H1 (cell line): ENCODE measurements around the gene SPINT2. TPM values are rescaled to one million over a fixed set of nuclear protein-coding genes. Genes with fewer than 3 reads are reported as not detected.

ENCODE experiments used
- CTCF ChIA-PET: fragments of 300-600 bp; sonication (Branson Sonifier 250); formaldehyde crosslinking; loops from one replicate; lab custom pipeline; 2021; ENCODE audit not compliant: partially characterized antibody; lab: Charles Lee
- POLR2A ChIA-PET: fragments of 300-600 bp; sonication (Branson Sonifier 250); formaldehyde crosslinking; loops from one replicate; lab custom pipeline; 2021; ENCODE audit warnings: inconsistent platforms; ENCODE audit not compliant: partially characterized antibody; lab: Charles Lee
- DNase-seq, 2 experiments: peaks; one replicate each; pipeline versions ENCODE4 v3.0.0 to v3.0.0-alpha.2; 2010 to 2022; ENCODE audit warnings: low spot score in 2 of 2, low read depth in 1 of 2, mixed read lengths in 1 of 2
- FAIRE-seq: peaks from 2 replicates; lab custom pipeline; 2011; peaks lifted over from hg19 to GRCh38; lab: Jason Lieb, UNC
- H2AFZ ChIP-seq: 2 replicates; pipeline ENCODE4 v1.8.1; 2012; ENCODE audit warnings: low read length, inconsistent platforms
- H2AK5ac ChIP-seq: 2 replicates; pipeline ENCODE4 v1.6.1; 2013; ENCODE audit warnings: low read depth, low read length
- H2BK120ac ChIP-seq: replicated peaks from 2 replicates; pipeline ENCODE3; 2013; ENCODE audit warnings: low read depth, low read length, inconsistent platforms
- H2BK12ac ChIP-seq: 2 replicates; pipeline ENCODE4 v1.6.1; 2013; ENCODE audit warnings: low read depth, low read length
- H2BK15ac ChIP-seq: 2 replicates; pipeline ENCODE4 v1.6.1; 2013; ENCODE audit warnings: low read length
- H2BK20ac ChIP-seq: 2 replicates; pipeline ENCODE4 v1.6.1; 2013; ENCODE audit warnings: low read length
- H2BK5ac ChIP-seq: 2 replicates; pipeline ENCODE4 v1.6.1; 2013; ENCODE audit warnings: low read depth, low read length
- H3K14ac ChIP-seq: 2 replicates; pipeline ENCODE4 v1.6.1; 2013; ENCODE audit warnings: inconsistent platforms; ENCODE audit not compliant: insufficient read length
- H3K18ac ChIP-seq: 2 replicates; pipeline ENCODE4 v1.6.1; 2013; ENCODE audit warnings: low read length; ENCODE audit errors: extremely low read depth
- H3K23ac ChIP-seq: 2 replicates; pipeline ENCODE4 v1.6.1; 2013; ENCODE audit warnings: inconsistent platforms; ENCODE audit not compliant: insufficient read length
- H3K23me2 ChIP-seq: 2 replicates; pipeline ENCODE4 v1.6.1; 2013; ENCODE audit warnings: low read depth, low read length
- H3K27ac ChIP-seq: 2 replicates; pipeline ENCODE4 v1.6.1; 2011; ENCODE audit warnings: low read depth, low read length, inconsistent platforms
- H3K27me3 ChIP-seq, 4 experiments: replicated peaks in 1 of 4; 1 replicate in 1 of 4; 2 replicates in 3 of 4; pipeline versions ENCODE4 v1.6.1 to v1.8.1; 2011 to 2013; ENCODE audit warnings: low read length in 3 of 4, mild to moderate bottlenecking in 3 of 4, inconsistent platforms in 2 of 4, mixed read lengths in 2 of 4, moderate library complexity in 1 of 4; ENCODE audit not compliant: control insufficient read depth in 3 of 4, insufficient read depth in 3 of 4; ENCODE audit errors: extremely low read depth in 1 of 4
- H3K36me3 ChIP-seq, 4 experiments: 2 replicates each; pipeline versions ENCODE4 v1.6.1 to v1.8.1; 2011 to 2013; ENCODE audit warnings: mild to moderate bottlenecking in 4 of 4, low read length in 3 of 4, moderate library complexity in 2 of 4, control low read depth in 1 of 4, inconsistent platforms in 1 of 4; ENCODE audit not compliant: insufficient read depth in 4 of 4, control insufficient read depth in 2 of 4
- H3K4ac ChIP-seq: replicated peaks from 2 replicates; pipeline ENCODE3; 2013; ENCODE audit warnings: low read length, low read depth, mixed read lengths, inconsistent platforms; ENCODE audit not compliant: insufficient read length
- H3K4me1 ChIP-seq, 4 experiments: replicated peaks in 1 of 4; 1 replicate in 1 of 4; 2 replicates in 3 of 4; pipeline versions ENCODE4 v1.6.1 to v1.8.1; 2011 to 2013; ENCODE audit warnings: low read length in 3 of 4, inconsistent platforms in 2 of 4, mixed read lengths in 1 of 4; ENCODE audit not compliant: insufficient read depth in 4 of 4, control insufficient read depth in 3 of 4
- H3K4me2 ChIP-seq, 2 experiments: 2 replicates each; pipeline versions ENCODE4 v1.6.1 to v1.8.1; 2011 to 2013; ENCODE audit warnings: low read depth in 2 of 2, low read length in 2 of 2, control low read depth in 1 of 2, inconsistent platforms in 1 of 2, mild to moderate bottlenecking in 1 of 2; ENCODE audit not compliant: insufficient read depth in 1 of 2
- H3K4me3 ChIP-seq, 4 experiments: fragments of 200-600, 300-600 bp in 1 of 4; sonication (generic), shearing (Covaris generic), sonication (Bioruptor Twin) in 1 of 4; 2 replicates each; pipeline versions ENCODE4 v1.5.1 to v1.8.1; 2011 to 2016; ENCODE audit warnings: low read length in 4 of 4, low read depth in 3 of 4, control low read depth in 2 of 4, inconsistent platforms in 2 of 4, mild to moderate bottlenecking in 2 of 4, mixed read lengths in 1 of 4, moderate library complexity in 1 of 4; ENCODE audit not compliant: insufficient read depth in 2 of 4; ENCODE audit errors: extremely low read depth in 1 of 4
- H3K56ac ChIP-seq: replicated peaks from 2 replicates; pipeline ENCODE3; 2013; ENCODE audit warnings: low read depth, mild to moderate bottlenecking, mixed read lengths, low read length, inconsistent platforms; ENCODE audit not compliant: insufficient read length
- H3K79me1 ChIP-seq: 2 replicates; pipeline ENCODE4 v1.6.1; 2013; ENCODE audit warnings: low read depth, low read length, control low read depth
- H3K79me2 ChIP-seq, 2 experiments: 2 replicates each; pipeline versions ENCODE4 v1.6.1 to v1.8.1; 2012 to 2013; ENCODE audit warnings: low read length in 2 of 2, mild to moderate bottlenecking in 2 of 2, inconsistent platforms in 1 of 2; ENCODE audit not compliant: insufficient read depth in 2 of 2, control insufficient read depth in 1 of 2
- H3K9ac ChIP-seq, 4 experiments: replicated peaks in 1 of 4; 1 replicate in 1 of 4; 2 replicates in 3 of 4; pipeline versions ENCODE4 v1.6.1 to v1.8.1; 2011 to 2013; ENCODE audit warnings: low read depth in 3 of 4, low read length in 3 of 4, control low read depth in 2 of 4, mild to moderate bottlenecking in 2 of 4, moderate library complexity in 2 of 4, inconsistent platforms in 1 of 4; ENCODE audit errors: extremely low read depth in 1 of 4
- H3K9me3 ChIP-seq, 2 experiments: 2 replicates each; pipeline versions ENCODE4 v1.6.1 to v1.8.1; 2012 to 2013; ENCODE audit warnings: mild to moderate bottlenecking in 2 of 2, moderate library complexity in 2 of 2, control low read depth in 1 of 2, inconsistent platforms in 1 of 2, low read depth in 1 of 2, low read length in 1 of 2, mixed read lengths in 1 of 2; ENCODE audit not compliant: insufficient read depth in 2 of 2
- H4K20me1 ChIP-seq, 2 experiments: replicated peaks in 1 of 2; 2 replicates each; pipeline versions ENCODE3 to v1.8.1; 2011 to 2013; ENCODE audit warnings: inconsistent platforms in 2 of 2, low read length in 2 of 2, mild to moderate bottlenecking in 1 of 2; ENCODE audit not compliant: insufficient read depth in 2 of 2, control insufficient read depth in 1 of 2
- H4K5ac ChIP-seq: 2 replicates; pipeline ENCODE4 v1.6.1; 2013; ENCODE audit warnings: low read length, low read depth, mixed read lengths, inconsistent platforms; ENCODE audit not compliant: insufficient read length
- H4K8ac ChIP-seq: 2 replicates; pipeline ENCODE4 v1.8.0; 2013; ENCODE audit warnings: mild to moderate bottlenecking, moderate library complexity, low read length, inconsistent platforms; ENCODE audit not compliant: insufficient read depth; ENCODE audit errors: extremely low read depth
- H4K91ac ChIP-seq: replicated peaks from 2 replicates; pipeline ENCODE3; 2013; ENCODE audit warnings: low read length, mixed read lengths, inconsistent platforms; ENCODE audit not compliant: insufficient read length
- EP300 ChIP-seq, 2 experiments: IDR thresholded peaks; 1 replicate in 1 of 2; 2 replicates in 1 of 2; pipeline ENCODE4 v1.6.1; 2011 to 2012; ENCODE audit warnings: low read depth in 2 of 2, low read length in 2 of 2, mild to moderate bottlenecking in 2 of 2, borderline replicate concordance in 1 of 2, inconsistent platforms in 1 of 2, moderate library complexity in 1 of 2
- KDM1A ChIP-seq: fragments of 200-600, 300-600 bp; sonication (generic); IDR thresholded peaks from 2 replicates; pipeline ENCODE4 v1.7.1; 2016; ENCODE audit warnings: mild to moderate bottlenecking, low read length, borderline replicate concordance
- POLR2AphosphoS5 ChIP-seq: IDR thresholded peaks from 2 replicates; pipeline ENCODE4 v1.6.1; 2011; ENCODE audit warnings: low read depth, low read length
- SP4 ChIP-seq: IDR thresholded peaks from 2 replicates; pipeline ENCODE4 v1.6.1; 2012; ENCODE audit warnings: low read length, inconsistent platforms
- ZNF274 ChIP-seq: IDR thresholded peaks from 2 replicates; pipeline ENCODE4 v1.7.0; 2012; ENCODE audit warnings: low read length, borderline replicate concordance; ENCODE audit errors: extremely low read depth
- WGBS, 2 experiments: shearing (Covaris generic) in 1 of 2; methylation state at CpG; one replicate each; pipeline versions ENCODE4 v1.1.6 to v1.1.7; 2013 to 2015; ENCODE audit warnings: low lambda C conversion rate in 2 of 2, mixed read lengths in 2 of 2, inconsistent platforms in 1 of 2, low coverage in 1 of 2, missing lambda C conversion rate in 1 of 2; ENCODE audit not compliant: insufficient replicate concordance in 2 of 2, insufficient coverage in 1 of 2, insufficient read length in 1 of 2; ENCODE audit errors: extremely low coverage in 1 of 2, missing lambda C conversion rate in 1 of 2; 5-methylcytosine and 5-hydroxymethylcytosine counted together
- polyA plus RNA-seq, 7 experiments: library from polyadenylated mRNA; depleted of rRNA in 3 of 7; stranded (reverse) in 5 of 7; unstranded in 2 of 7; fragments of >200 nt in 5 of 7; fragments of 200-250 nt in 2 of 7; gene quantifications; 1 replicate in 5 of 7; 2 replicates in 1 of 7; 4 replicates in 1 of 7; pipeline versions ENCODE4 v1.2.1 to v1.2.3, GENCODE V29; 2011 to 2013; ENCODE audit warnings: missing spikeins in 2 of 7, mixed read lengths in 2 of 7
- total RNA-seq: library from RNA; stranded (reverse); fragmentation: NEBNext Ultra II Directional; extraction: Animal tissue kit (Norgen Biotek cat#: 25700); gene quantifications from 2 replicates; pipeline ENCODE4 v1.2.1, GENCODE V29; 2021

Gene SPINT2
- total and polyA plus RNA-seq, 2 of the 8 experiments (the other 6 are each of a cell fraction or from before 2014, with no cell fraction given): 294 to 296 TPM

GRCh38 chr19:38307597-38307996 is 43.2 kb downstream of the SPINT2 start:
- Histone ChIP-seq H3K27ac (no peak overlapping the region), H3K27me3 (no peaks in the 10 kb centered on the region; a peak in 1 of 7 replicates), H3K56ac (no peak overlapping the region), H3K36me3 (peaks cover 0 to 18% (median 9%) of the 10 kb centered on the region in 4 experiments; a peak in 5 of 8 replicates), H2BK15ac (no peak overlapping the region), H4K20me1 (peaks cover 4 to 16% of the 10 kb centered on the region in 2 experiments), H3K14ac (no peak overlapping the region), H2BK120ac (no peak overlapping the region), H4K8ac (no peak overlapping the region), H2BK20ac (no peak overlapping the region), H3K79me2 (peaks cover 0 to 14% of the 10 kb centered on the region in 2 experiments; a peak in 2 of 4 replicates), H3K9ac (no peak overlapping the region), H3K9me3 (no peaks in the 10 kb centered on the region), H3K4ac (no peak overlapping the region), H4K5ac (no peak overlapping the region), H3K4me1 (peaks cover 0 to 14% (median 4%) of the 10 kb centered on the region in 4 experiments; a peak in 4 of 7 replicates), H3K23ac (no peak overlapping the region), H2AK5ac (no peak overlapping the region), H2BK5ac (no peak overlapping the region), H4K91ac (no peak overlapping the region), H2BK12ac (no peak overlapping the region), H3K23me2 (peaks cover 12% of the 10 kb centered on the region; the same call in 1 of the 2 replicates), H3K18ac (no peak overlapping the region)
- CTCF ChIA-PET: interaction anchor here (0.7 to 1.5 kb wide), 6 partner anchors 28 to 80 kb away, joined by 3 to 4 read pairs (median 4); partner anchors contain the start of gene CATSPERG
- no peak for DNase-seq
- WGBS, 2 experiments: 90% methylated on average over 8 of the region's 8 CpGs; no CpG with 5 or more reads in 1 of the 2 experiments
- POLR2A ChIA-PET: interaction anchor here (0.9 to 1.2 kb wide), 2 partner anchors 12 to 91 kb away, joined by 3 read pairs; partner anchors contain the start of gene KCNK6
- FAIRE-seq: no peak
- TF ChIP-seq POLR2AphosphoS5: no peak
- no peak for TF ChIP-seq SP4
- no peak for TF ChIP-seq ZNF274
- TF ChIP-seq KDM1A: no peak
- TF ChIP-seq EP300 (IDR thresholded peaks at IDR 0.05; ENCODE audit: borderline replicate concordance in 1 of 2, low read depth in 2 of 2, low read length in 2 of 2): no peak
- TF ChIP-seq, all 59 proteins: peak for 0
- Histone ChIP-seq H3K79me1 (peaks cover 8% of the 10 kb centered on the region), H2AFZ (no peak overlapping the region), H3K4me2 (no peak overlapping the region), H3K4me3 (no peak overlapping the region)
